Cortex of kidney (tissue), 1 donor: ENCODE measurements around the gene KIAA1755.

Source experiments
- DNase-seq: peaks from one replicate; lab custom pipeline; 2025; lab: John Stamatoyannopoulos, UW

The KIAA1755 gene, protein sequence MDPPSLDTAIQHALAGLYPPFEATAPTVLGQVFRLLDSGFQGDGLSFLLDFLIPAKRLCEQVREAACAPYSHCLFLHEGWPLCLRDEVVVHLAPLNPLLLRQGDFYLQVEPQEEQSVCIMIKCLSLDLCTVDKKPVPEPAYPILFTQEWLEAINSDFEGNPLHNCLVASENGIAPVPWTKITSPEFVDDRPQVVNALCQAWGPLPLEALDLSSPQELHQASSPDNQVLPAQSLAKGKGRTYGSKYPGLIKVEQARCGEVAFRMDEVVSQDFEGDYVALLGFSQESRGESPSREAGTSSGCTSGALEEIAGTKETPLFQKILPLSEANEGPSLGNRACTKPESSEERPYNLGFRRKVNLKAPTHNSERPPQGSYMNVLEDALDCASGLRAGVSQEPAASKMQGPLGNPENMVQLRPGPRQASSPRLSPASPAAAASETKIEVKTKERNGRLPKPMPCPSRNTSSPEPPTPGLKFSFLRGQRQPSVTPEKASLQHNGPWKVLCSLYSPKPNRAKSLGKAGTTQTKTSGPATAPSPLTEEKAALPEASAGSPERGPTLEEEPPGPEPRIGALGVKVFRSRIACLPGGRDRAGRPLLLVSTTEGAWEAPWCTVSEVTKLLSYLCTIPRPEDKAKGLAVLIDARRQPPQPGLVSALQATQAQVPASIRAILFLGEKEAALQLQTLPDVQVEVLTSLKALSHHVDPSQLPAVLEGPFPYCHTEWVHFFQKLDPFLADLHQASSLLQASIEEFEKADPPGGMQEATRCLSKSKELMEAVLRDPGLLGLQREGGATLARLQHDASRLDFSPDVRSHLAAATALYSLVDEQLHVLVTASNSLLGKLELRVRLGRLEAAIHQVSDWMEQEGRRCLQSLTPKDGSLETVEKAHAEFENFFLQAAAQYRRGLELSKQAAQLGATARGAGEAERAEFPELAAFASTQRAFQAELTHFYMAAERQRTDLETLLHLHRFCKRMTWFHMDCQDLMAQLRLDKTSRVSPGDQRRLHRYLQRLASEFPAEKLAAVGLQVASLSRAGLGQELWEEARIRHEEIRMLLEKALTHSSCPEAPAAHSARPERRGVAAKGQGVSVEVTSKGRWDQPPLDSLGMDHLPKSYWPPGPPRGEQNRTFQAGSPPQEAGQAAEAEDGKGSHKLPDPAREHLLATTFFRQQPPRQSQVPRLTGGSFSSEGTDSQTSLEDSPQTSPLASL

DNA sequence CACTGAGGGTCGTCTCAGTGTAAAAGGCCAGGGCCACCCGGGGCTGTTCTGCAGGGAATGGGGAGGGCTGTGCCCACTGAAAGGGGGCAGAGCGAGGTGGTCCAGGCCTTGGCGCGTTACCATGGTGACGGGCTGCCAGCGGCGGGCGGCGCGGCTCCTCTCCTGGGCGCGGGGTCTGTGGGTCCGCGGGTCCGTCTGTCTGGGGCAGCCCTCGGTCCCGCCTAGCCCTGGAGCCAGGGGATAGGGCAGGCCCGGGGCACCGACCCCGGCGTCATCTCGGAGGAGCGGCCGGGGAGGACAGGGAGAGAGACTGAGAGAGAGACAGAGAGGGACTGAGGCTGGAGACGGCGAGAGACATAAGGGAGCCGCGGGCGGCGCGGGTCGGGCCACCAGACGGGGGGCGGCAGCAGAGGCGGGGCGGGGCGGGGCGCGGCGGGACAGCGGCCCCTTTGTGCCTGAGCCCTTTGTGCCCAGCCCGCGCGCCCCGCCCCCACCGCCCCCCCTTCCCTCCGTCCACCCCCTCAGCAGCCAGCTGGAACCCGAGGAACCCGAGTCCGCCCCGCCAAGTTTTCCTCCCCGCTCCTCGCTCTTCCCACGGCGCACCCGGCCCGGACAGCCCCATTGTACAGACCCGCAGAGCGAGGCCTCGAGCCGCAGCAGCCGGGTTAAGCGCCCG lies at the start of gene KIAA1755:
TSS of gene KIAA1755 (minus strand) at position 358 of the 676 bp plus-strand sequence. CDS start at position 123, 235 bp downstream.
- no peak for DNase-seq

DNA sequence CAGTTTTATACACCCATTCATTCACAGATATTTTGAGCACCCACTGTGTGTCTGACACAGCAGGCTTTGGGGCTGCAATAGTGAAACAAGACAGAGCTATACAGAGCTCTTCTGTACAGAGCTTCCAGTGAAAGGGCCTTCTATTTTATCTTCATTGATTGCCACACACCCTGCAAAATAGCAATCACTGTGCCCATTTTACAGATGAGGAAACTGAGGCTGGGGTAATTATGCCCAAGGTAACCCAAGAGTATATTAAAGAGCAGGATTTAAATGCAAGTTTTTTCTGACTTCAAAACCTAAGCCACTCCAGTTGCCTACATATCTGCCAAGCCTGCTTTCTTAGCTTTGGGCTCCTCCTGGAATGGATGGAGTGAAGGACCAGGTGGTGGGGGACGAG lies 47.9 kb upstream of the KIAA1755 start:
- DNase-seq, result no peak

DNA sequence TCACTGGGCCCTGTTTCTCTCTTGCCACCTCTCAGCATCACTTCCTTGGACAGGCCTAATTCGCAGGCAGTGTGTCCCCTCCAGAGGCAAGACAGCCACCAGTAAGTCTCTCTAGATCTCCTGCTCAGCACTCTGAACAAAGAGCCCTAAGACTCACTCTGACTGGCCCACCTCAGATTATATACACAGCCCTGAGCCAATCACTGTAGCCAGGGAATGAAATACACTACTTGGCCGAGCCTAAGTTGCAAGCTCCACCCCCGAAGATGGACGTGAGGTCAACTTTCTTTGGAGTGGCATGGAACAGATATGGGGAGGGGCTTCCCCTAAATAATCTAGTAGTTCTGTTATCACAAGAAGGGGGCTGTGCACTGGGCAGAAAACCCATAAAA lies 47.5 kb upstream of the KIAA1755 start:
- DNase-seq, result no peak

DNA sequence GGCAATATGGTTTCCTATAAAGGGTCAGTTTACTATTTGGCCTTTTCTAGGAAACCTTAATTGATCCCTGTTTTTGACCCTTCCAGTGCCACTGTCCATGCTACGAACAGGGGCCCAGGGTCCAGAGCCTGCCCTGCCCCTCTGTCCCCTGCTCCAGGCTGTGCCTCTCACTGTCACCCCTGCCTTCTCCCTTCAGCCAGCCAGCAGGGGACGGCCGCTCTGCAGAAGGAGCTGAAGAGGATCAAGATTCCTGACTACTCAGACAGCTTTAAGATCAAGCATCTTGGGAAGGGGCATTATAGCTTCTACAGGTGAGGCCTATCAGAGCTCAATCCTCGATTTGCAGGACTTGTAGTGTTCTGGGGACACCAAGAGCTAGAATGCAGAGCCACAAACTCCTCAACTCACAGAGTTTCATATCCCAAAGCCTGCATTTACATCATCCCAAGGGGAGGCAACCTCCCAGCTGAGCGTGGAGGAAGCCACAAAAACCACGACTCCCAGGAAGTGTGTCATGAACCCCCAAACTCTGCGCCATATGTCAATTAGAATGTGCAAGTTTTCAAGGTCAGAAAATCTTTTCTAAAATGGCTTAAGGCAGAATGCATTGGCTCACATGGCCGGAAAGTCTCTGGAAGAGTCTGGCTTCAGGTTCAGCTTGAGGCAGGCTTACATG lies 47.0 kb upstream of the KIAA1755 start:
- no peak for DNase-seq

DNA sequence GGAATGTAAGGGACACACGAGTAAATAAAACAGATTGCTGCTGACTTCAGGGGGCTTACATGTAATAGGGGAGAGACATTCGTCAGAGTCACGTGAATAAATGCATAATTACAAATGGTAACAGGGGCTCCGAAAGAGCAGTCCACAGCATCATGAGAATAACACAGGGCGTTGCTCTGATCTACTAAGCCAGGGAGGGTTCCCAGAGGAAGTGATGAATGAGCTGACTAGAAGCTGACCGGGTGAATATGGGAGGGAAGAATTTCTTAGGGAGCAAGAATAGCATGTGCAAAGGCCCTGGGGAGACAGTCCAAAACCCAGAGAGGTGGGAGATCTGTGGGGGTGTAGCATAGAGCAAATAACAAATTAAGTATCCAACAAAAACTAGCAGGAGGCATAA lies 45.8 kb upstream of the KIAA1755 start:
- DNase-seq, result no peak

DNA sequence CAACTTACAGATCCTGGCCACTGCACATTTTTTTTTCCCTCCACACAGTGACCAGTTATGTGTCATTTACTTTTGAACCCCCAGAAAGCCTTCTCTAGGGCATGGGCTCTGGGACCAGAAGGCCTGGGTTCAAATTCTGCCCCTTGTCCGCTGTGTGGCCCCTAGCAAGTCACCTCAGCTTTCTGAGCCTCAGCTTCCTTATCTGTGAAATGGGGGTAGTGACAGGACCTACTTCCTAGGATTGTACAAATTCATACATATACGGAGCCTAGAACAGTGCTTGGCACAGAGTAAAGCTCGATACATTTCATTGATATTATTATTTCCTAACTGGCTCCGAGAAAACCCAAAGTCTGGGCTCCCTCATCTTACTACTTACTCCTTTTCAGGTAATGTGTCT lies 45.0 kb upstream of the KIAA1755 start:
- no peak for DNase-seq

DNA sequence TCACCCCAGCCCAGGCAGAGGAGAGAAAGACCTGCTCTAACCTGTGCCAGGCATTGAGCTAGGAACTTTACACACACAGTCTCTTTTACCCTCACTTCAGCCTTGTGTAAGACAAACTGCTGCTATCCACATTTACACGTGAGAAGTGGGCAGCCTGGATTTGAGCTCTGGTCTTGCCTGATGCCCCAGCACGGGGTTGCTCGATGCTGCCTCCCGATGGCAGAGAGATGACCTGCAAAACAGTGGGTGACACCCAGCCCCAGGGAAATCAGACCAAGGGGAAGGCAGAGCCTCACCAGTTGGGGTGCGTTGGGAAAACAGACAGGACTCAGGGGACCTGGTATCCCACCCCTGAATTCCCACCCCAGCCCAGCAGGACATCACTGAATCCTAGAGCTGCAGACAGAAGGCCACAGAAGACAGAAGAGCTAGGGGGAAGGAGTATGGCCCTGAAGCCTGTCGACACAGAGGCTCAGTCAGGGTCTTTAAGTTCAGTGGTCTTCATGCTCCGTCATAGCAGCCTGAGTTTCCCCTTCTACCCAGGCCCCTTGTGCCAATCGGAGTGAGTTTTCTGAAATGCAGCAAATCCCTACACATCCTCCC lies 44.4 kb upstream of the KIAA1755 start:
- DNase-seq, result no peak

DNA sequence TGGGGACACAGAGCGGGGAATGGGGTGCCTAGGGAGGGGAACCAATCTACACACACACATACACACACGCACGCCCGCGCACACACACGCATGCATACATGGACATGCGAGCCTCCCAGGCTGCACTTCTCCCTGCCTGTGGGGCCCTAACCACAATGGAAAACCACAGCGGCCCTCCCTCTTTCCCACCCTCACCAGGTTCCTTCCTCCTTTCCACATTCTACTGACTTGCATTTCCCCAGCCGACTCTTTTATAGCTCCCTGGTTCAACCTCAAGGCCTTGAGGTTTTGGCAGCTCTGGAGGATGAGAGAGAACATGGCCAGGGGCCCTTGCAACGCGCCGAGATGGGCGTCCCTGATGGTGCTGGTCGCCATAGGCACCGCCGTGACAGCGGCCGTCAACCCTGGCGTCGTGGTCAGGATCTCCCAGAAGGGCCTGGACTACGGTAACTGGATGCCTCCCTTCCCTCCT lies 43.4 kb upstream of the KIAA1755 start, which contains the start of gene BPI:
TSS of gene BPI (plus strand) at position 249 of the 472 bp plus-strand sequence. CDS start at position 317, 68 bp downstream.
- no peak for DNase-seq

DNA sequence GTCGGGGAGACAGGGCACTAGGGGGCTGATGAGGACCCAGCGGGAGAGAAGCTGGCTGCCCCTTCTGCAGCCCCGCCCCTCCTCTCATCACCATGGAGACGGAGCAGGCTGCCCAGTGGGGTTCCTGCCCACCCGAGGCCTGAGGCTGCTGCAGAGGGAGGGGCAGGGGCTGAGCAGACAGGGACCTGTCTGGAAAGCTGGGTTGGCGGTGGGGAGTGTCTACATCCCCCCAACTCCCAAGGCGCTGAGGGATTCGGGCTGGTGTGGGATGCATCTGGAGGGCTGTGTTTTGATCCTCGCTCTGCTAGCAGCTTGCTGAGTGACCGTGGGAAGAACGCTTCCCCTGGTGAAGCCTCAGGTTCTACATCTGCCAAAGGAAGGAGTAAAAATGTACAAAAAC lies 42.3 kb upstream of the KIAA1755 start:
- DNase-seq, result no peak

DNA sequence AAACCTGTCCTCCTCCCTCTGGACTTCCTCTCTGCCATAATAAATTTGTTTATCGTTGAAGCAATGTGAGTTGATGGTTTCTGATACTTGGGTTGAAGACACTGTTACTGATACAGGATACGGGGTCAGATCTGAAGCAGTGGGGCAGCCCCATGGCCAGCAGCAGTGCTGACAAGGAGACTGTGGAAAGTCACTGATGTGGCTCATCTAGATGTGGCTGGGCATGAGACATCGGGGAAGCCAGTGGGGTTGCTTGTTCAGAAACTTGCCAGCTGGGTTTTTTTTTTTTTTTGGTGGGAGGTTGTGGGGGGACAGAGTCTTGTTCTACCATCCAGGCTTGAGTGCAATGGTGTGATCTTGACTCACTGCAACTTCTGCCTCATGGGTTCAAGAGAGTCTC lies 40.8 kb upstream of the KIAA1755 start:
- DNase-seq, result no peak

DNA sequence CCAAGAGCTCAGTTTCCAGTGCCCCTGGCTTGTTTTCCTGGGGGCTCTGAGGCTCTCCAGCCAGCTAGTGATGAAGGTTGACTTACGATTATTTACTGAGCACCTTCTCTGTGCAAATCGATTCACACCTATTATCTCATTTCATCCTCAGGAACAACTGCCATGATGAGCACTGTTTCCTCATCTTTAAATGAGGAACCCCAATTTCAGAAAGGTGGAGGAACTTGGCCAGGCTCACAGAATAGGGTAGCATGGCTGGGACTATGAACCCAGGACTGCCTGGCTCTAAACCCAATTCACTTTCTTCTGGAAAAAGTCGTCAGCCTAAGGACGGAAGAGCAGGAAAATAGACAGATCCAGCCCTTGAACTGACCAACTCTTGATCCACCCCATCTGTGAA lies 39.9 kb upstream of the KIAA1755 start:
- DNase-seq, result no peak

DNA sequence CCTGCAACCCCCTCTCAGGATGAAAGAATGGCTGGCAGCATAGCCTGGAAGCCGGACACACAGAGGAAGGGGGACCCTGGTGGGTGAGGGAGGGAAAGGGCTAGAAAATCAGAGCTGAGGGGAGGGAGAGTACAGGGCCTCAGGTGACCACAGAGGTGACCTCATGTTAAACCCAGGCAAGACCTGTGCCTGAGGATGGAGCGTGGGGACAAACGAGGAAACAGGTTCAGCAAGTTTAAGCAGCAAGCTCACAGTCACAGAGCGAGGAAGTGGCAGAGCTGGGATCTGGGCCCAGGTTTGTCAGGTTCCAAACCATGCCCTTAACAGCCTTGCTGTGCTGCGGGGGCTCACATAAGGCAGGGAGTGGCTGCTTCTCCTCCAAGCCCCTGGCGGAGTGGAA lies 39.4 kb upstream of the KIAA1755 start:
- no peak for DNase-seq

DNA sequence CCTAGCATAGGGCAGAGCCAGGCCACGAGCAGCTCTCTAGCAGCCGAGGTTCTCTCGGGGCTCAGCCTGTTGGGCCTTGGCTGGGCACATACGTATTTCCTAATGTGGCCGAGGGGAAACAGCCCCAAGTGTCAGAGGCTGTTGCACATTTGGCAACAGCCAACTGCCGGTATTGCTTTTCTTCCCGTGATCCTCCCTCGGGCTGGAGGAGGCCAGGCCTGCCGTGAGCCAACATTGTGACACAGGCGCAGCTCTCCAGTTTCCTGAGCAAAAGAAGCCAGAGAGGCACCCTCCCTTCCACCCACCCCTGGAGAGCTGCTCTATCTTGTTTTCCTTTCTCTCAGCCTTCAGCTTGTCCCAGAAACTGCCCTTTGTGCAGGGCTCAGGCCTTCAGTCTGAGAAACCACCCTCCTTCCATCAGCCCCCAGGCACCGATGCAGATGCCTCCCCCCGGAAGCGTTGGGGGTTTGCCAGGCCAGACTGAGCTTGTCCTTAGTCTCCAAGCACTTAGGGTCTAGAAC lies 38.3 kb upstream of the KIAA1755 start:
- DNase-seq, result no peak

DNA sequence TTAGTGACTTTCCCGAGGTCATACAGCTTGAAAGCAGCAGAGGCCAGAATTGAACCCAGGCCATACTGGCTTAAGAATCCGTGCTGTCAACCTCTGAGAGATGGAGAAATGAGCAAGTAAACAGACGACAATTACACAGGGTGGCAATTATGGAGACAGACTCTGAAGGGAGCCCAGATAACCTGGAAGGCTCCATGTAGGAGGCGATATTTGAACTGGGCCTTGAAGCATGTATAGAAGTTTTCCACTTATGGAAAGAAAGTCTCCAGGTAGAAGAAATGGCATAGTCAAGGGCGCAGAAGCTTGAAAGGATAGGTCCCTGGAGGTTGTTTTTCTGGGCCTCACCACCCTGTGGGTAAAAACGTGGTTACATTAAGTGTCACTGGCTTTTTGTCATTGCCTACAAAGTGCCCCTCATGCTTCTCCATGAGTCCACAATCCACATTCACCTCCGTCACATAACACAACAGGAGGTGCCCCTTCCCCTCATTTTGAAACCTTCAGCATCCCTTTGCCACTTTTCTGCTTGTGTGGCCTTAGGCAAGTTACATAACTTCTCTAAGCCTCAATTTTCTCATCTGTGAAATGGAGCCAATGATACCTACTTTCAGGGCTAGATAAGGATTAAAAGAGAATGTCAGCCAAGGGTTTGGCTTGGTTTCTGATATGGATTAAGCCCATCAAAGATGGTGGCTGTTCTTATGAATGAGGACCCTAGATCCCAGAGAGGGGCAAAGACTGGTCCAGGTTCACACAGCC lies 37.6 kb upstream of the KIAA1755 start:
- DNase-seq, result no peak

DNA sequence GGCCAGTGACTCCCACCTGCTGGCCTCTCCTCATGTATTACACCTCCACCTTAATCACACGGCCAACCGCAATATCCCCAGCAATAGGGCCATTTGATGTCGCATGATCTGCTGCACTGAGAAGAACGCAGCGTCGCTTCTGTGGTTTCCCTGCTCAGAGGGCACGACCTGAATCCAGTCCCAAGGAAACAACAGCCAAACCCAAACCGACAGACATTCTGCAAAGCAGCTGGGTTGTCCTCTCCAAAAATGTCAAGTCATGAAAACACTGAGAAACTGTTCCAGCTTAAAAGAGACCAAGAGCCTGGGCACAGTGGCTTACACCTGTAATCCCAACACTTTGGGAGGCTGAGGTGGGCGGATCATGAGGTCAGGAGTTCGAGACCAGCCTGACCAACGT lies 35.9 kb upstream of the KIAA1755 start:
- DNase-seq, result no peak

DNA sequence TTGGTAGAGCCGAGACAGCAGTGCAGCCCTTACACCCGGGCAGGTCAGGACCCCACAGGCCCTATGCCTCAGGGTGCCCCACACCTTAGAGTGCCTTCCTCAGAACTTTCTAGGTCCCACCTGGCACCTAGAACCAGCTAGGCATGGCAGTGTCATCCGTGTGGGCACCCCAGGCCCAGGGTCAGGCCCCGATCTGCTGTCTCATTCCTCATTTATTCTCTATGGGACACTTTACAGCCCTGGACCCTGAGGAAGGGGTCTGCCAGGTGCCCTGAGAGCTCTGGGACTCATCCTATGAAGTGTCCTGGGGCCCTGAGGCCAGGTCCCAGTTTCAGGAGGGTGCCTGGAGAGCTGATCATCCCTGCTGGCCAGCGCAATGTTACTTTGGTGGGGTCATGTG lies 35.3 kb upstream of the KIAA1755 start:
- DNase-seq, result no peak

DNA sequence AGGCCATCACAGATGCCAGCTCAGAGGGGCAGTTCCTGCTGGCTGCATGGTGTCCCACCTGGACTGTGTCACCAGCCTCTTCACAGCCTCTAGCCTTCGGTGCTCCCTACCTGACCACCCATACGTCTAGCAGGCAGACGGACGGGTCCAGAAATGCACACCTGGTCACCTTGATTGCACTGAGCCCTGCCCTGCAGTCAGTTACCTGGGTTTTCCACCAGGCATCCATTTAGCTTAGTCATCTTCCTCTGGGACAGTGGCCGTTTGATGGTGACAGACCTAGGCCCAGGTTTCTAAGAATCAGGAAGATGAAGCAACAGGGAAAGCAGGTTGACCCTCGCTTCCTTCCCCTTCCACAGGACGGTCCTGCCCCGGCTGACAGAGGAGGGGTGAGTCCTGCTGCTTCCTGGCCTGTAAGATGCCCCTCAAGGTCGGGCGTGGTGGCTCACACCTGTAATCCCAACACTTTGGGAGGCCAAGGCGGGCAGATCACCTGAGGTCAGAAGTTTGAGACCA lies 33.6 kb upstream of the KIAA1755 start:
- DNase-seq, result no peak

DNA sequence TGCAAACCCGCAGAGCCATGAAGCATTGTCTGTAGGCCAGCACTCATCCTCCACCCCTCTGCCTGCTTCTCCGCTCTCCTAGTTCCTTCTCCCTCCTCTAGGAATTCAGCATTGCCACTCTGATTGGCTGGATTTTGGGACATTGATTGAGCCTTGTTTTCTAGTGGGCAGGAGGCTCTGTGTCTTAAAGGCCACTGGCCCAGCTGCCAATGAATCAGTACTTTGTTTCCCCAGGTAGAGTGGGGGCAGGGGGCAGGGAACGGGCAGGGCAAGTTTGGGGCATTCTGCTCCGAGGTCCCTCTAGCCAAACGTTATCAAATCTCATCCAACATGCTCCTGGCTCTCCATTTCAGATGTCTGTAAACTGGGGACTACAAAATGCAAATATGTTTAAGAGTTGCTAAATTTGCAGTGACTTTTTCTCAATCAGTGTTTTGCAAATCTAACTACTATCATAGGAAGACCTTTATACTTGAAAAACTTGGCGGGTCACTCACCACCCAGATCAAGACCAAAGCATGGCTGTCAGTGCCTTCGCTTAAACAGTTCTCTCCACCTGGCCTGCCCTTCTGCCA lies 33.0 kb upstream of the KIAA1755 start:
- no peak for DNase-seq

DNA sequence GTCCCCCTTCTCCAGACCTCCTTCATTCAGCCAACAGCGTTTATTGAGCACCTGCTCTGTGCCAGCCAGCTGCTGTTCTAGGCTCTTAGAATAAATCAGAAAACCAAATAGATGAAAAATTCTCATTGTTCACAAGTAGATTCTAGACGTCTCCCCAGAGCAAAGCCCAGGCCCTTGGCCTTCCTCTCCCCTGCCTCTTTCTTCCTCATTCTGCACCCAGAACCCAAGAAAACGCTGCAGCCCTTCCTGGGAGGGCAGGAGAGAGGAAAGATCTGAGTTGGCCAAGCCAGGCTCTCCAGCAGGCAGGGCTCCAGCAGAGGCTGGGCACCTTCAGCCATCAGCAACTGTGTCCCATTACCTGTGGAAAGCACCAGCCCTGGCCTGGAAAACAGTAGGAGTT lies 31.4 kb upstream of the KIAA1755 start:
- DNase-seq, result no peak
